Fibroblast of the aortic adventitia (primary cell): ENCODE measurements around the gene LCNL1. TPM values are rescaled to one million over a fixed set of nuclear protein-coding genes. Genes with fewer than 3 reads are reported as not detected.

ENCODE experiments used
- DNase-seq: peaks from one replicate; pipeline ENCODE4 v3.0.0-alpha.2; 2010; ENCODE audit warnings: low read depth
- H3K4me3 ChIP-seq: 2 replicates; pipeline ENCODE4 v1.5.1; 2011; ENCODE audit warnings: low read depth, mild to moderate bottlenecking, control low read depth, low read length, moderate library complexity
- total RNA-seq: library from RNA; depleted of rRNA; stranded (reverse); fragments of >200 nt; gene quantifications from 2 replicates; pipeline ENCODE4 v1.2.3, GENCODE V29; 2012; ENCODE audit warnings: low replicate concordance
- TF ChIP-seq, protein P1 (sequence below): IDR thresholded peaks from 2 replicates; pipeline ENCODE4 v1.5.1; 2011; ENCODE audit warnings: mild to moderate bottlenecking, low read length, control low read depth, inconsistent platforms; ENCODE audit not compliant: insufficient read depth

Gene LCNL1
- total RNA-seq, 1 donor, result 0.54 TPM

DNA sequence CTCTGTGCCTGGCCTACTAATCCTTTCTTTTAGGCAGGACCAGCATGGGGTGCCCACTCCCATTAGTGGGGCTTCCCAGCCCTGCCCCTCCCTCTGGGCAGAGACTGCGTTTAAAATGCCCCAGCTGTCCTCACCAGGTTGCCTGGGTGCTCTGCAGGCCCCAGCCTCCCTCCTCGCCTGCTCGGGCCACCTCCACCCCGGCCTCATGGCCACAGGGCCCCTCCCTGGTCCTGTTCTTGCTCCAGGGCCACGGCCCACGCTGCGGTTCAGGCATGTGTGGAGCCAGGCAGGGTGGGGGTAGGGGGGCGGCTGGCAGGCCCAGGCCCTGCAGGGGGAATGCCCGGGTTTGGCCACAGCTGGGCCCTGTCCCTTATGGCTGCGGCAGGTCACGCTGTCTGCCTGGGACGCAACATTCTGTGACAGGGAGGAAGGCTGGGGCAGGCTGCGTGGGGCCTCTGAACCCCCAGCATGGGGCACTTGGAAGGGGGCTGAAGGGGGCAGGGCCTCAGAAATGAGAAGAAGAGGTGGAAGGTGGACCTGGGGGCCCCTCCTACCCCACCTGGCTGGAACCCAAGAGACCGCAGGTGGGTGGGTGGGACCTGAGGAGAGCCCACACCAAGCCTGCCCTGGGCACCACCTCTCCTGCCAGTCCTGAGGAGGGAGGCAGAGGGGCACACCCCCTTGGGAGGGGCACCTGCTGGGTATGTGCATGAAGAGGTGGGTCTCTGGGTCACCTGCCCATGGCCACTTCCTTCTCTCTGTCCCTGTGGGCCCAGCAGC lies 31.1 kb upstream of the LCNL1 start, which contains the start of gene LCN12:
TSS of gene LCN12 (plus strand) at position 733 of the 780 bp plus-strand sequence. CDS start 55 bp downstream, outside the sequence.
- DNase-seq, result no peak
- H3K4me3 ChIP-seq, result no peak within 1 kb of the TSS
- TF ChIP-seq, protein P1, sequence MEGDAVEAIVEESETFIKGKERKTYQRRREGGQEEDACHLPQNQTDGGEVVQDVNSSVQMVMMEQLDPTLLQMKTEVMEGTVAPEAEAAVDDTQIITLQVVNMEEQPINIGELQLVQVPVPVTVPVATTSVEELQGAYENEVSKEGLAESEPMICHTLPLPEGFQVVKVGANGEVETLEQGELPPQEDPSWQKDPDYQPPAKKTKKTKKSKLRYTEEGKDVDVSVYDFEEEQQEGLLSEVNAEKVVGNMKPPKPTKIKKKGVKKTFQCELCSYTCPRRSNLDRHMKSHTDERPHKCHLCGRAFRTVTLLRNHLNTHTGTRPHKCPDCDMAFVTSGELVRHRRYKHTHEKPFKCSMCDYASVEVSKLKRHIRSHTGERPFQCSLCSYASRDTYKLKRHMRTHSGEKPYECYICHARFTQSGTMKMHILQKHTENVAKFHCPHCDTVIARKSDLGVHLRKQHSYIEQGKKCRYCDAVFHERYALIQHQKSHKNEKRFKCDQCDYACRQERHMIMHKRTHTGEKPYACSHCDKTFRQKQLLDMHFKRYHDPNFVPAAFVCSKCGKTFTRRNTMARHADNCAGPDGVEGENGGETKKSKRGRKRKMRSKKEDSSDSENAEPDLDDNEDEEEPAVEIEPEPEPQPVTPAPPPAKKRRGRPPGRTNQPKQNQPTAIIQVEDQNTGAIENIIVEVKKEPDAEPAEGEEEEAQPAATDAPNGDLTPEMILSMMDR, result no peak

DNA sequence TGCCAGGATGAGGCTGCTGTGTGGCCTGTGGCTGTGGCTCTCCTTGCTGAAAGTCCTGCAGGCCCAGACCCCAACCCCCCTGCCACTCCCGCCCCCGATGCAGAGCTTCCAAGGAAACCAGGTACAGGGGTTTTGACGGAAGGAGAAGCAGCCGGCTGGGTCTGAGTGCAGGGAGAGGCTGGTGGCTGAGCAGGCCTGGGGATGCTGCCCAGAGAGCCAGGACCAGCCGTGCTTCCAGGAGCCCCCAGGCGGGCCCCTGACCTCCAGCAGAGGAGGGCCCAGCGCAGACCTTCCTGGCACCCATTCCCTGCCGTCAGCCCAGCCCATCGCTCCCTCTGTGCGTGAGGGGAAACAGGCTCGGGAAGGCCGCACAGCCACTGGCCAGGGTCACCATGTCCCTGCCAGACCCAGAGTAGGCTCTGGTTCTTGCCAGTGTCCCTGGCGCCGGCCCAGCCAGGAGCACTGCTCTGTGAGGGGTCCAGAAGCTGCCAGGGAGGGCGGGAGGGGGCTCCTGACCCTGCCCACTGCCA lies 30.4 kb upstream of the LCNL1 start:
- TF ChIP-seq, protein P1, result no peak
- no peak overlapping the region for H3K4me3 ChIP-seq
- no peak for DNase-seq

DNA sequence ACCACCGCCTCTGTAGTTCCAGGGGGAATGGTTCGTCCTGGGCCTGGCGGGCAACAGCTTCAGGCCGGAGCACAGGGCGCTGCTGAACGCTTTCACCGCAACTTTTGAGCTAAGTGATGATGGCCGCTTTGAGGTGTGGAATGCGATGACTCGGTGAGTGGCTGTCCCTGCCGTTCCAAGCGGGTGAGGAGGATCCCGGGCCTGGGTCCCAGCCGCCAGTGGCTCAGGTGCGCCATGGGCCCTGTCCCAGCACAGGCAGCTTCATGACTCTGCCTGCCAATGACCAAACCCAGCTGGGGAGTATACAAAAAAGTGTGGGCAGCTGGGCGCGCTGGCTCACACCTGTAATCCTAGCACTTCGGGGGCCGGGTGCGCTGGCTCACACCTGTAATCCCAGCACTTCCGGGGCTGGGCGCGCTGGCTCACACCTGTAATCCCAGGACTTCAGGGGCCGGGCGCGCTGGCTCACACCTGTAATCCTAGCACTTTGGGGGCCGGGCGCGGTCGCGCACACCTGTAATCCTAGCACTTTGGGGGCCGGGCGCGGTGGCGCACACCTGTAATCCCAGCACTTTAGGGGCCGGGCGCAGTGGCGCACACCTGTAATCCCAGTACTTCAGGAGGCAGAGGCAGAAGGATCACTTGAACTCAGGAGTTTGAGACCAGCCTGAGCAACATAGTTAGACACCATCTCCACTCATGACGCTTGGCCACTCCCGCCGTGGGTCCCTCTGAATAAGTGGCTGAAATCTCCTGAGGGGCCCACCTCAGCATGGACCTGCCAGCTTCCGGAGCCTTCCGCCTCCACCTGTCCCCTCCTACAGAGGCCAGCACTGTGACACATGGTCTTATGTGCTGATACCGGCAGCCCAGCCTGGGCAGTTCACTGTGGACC lies 29.7 kb upstream of the LCNL1 start:
- no peak overlapping the region for H3K4me3 ChIP-seq
- TF ChIP-seq, protein P1, result no peak
- no peak for DNase-seq

DNA sequence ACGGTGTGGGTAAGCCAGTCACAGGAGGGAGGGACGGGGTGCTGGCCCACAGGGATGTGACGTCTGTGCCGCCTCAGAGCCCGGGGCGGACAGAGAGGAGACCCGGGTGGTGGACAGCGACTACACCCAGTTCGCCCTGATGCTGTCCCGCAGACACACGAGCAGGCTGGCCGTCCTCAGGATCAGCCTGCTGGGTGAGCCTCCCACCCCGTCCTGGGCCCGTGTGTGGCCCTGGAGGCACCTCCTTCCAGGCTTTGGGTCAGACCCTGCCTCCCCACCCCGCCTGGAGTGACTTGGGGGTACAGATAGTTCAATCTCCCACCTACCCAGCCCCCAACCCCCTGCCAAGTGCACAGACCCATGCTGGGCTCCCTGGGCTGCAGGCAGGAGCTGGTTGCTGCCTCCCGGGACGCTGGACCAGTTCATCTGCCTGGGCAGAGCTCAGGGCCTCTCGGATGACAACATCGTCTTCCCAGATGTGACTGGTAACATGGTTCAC lies 29.0 kb upstream of the LCNL1 start:
- TF ChIP-seq, protein P1, result no peak
- no peak overlapping the region for H3K4me3 ChIP-seq
- DNase-seq, result no peak

DNA sequence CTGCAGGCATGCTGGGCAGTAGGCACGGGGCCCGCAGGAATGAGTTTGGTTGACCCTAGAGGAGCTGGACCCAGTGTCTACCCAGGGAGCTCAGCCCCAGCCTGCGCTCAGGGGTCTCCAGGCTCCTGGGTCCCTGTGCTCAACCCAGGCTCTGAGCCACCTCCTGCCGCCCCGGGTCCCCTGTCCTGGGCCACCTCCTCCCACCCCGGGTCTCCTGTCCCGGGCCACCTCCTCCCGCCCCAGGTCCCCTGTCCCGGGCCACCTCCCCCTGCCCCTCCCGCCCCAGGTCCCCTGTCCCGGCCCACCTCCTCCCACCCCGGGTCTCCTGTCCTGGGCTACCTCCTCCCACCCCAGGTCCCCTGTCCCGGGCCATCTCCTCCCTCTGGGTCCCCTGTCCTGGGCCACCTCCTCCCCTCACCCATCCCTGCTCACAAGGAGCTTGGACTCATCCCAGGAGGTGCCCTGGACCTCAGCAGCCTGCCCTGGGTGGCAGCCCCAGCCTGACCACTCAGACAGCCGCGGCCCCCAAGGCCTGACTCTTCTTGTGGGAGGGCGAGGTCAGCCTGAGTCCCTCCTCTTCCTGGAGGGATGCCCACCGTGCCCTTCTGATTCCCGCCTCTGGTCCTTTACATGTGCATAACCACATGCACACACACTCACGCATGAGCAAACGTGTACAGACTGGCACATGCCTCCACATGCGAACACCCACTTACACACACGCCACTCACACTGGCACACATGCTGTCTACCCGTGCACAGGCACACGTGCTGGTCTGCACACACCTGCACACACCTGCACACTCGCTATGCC lies 28.3 kb upstream of the LCNL1 start:
- DNase-seq, result no peak
- TF ChIP-seq, protein P1, result no peak
- H3K4me3 ChIP-seq, result no peak overlapping the region
